ENCODE data around the gene HCAR1. TPM values are rescaled to one million over a fixed set of nuclear protein-coding genes. Genes with fewer than 3 reads are reported as not detected.
A peak's percentile ranks its signal among the peaks of the same experiment; 100 is the strongest.
"Not testable (repeated sequence)": the region's sequence is repeated elsewhere in the genome, so short reads cannot be mapped to it uniquely, and the experiment has no call there.

Gene HCAR1
- total RNA-seq, 2 experiments from 2014 or later: 0.05 TPM; not detected in 1

DNA sequence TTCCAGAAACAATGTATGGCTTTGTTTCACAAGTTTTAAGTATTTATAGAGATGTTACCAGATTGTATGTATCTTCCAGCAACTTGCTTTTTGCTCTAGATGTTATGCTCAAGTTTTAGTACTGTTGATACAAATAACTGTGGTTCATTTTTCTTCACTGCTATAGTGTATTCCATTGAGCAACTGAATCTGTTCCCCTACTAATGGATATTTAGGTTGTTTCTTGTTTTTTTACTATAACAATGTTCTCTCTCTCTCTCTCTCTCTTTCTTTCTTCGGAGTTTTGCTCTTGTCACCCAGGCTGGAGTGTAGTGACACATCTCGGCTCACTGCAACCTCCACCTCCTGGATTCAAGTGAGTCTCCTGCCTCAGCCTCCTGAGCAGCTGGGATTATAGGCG is 44.1 kb downstream of the HCAR1 start:
- no peaks in the 10 kb centered on the region for H3K36me3 ChIP-seq (ENCODE audit: insufficient read depth, low read length)
- CTCF ChIA-PET: no interaction called here
- Mint-ChIP-seq H3K36me3 (ENCODE audit: low read depth) (no peaks in the 10 kb centered on the region), H3K27ac (no peak overlapping the region), H3K4me3 (no peak overlapping the region), H3K4me1 (ENCODE audit: low read depth) (no peaks in the 10 kb centered on the region), H3K9me3 (no peaks in the 10 kb centered on the region), H3K27me3 (no peaks in the 10 kb centered on the region)
- ATAC-seq (ENCODE audit: poor library complexity) (no peak), DNase-seq (no peak)
- TF ChIP-seq, protein P1, sequence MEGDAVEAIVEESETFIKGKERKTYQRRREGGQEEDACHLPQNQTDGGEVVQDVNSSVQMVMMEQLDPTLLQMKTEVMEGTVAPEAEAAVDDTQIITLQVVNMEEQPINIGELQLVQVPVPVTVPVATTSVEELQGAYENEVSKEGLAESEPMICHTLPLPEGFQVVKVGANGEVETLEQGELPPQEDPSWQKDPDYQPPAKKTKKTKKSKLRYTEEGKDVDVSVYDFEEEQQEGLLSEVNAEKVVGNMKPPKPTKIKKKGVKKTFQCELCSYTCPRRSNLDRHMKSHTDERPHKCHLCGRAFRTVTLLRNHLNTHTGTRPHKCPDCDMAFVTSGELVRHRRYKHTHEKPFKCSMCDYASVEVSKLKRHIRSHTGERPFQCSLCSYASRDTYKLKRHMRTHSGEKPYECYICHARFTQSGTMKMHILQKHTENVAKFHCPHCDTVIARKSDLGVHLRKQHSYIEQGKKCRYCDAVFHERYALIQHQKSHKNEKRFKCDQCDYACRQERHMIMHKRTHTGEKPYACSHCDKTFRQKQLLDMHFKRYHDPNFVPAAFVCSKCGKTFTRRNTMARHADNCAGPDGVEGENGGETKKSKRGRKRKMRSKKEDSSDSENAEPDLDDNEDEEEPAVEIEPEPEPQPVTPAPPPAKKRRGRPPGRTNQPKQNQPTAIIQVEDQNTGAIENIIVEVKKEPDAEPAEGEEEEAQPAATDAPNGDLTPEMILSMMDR (IDR thresholded peaks at IDR 0.05): no peak
- H3K4me1 ChIP-seq (ENCODE audit: insufficient read depth, low read length): peaks cover 2% of the 10 kb centered on the region
- H3K27me3 ChIP-seq (ENCODE audit: control insufficient read depth in 1 of 2, insufficient read depth in 2 of 2, low read length in 2 of 2): no peaks in the 10 kb centered on the region
- no peak overlapping the region for H3K27ac ChIP-seq (ENCODE audit: low read depth in 1 of 2, low read length in 2 of 2)
- no peak overlapping the region for H3K4me3 ChIP-seq (ENCODE audit: low read length)
- POLR2A ChIA-PET: no interaction called here
- no peaks in the 10 kb centered on the region for H3K9me3 ChIP-seq (ENCODE audit: control insufficient read depth in 1 of 2, insufficient read depth in 1 of 2, low read length in 2 of 2)
- intact Hi-C loops (cut with DNase I, micrococcal nuclease): no loop called here

DNA sequence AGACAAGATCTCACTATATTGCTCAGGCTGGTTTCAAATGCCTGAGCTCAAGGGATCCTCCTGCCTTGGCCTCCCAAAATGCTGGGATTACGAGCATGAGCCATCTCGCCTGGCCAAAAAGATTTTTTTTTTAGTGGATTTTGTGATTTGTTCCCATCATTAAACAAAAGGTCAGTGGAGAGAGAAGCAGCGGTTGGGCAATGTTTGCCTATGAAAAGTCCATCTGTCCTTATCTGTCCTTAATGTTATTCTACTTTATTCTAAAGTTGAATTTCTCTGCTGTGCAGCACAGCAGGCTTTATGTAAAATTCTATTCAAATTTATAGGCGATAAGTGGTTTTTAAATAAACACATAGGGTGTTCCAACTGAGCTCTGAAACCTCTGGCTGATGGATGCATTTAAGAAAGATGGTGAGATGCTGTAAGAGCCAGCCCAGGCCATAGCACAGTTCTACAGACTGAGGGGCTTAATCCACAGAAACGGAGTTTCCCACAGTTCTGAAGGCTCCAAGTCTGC is 46.3 kb downstream of the HCAR1 start:
- intact Hi-C loops (cut with DNase I, micrococcal nuclease): no loop called here
- Histone ChIP-seq H3K9me3 (ENCODE audit: control insufficient read depth in 1 of 2, insufficient read depth in 1 of 2, low read length in 2 of 2) (no peaks in the 10 kb centered on the region), H3K27ac (ENCODE audit: low read depth in 1 of 2, low read length in 2 of 2) (no peak overlapping the region), H3K36me3 (ENCODE audit: insufficient read depth, low read length) (no peaks in the 10 kb centered on the region), H3K4me3 (ENCODE audit: low read length) (no peak overlapping the region), H3K27me3 (ENCODE audit: control insufficient read depth in 1 of 2, insufficient read depth in 2 of 2, low read length in 2 of 2) (no peaks in the 10 kb centered on the region), H3K4me1 (ENCODE audit: insufficient read depth, low read length) (no peaks in the 10 kb centered on the region)
- Mint-ChIP-seq H3K27me3 (no peaks in the 10 kb centered on the region), H3K4me3 (no peak overlapping the region), H3K4me1 (ENCODE audit: low read depth) (no peaks in the 10 kb centered on the region), H3K27ac (no peak overlapping the region), H3K36me3 (ENCODE audit: low read depth) (no peaks in the 10 kb centered on the region), H3K9me3 (no peaks in the 10 kb centered on the region)
- ChIA-PET CTCF (no interaction called here), POLR2A (no interaction called here)
- no peak for ATAC-seq (ENCODE audit: poor library complexity)
- TF ChIP-seq, protein P1 (IDR thresholded peaks at IDR 0.05): no peak
- DNase-seq: no peak

- Histone ChIP-seq H3K36me3 (ENCODE audit: insufficient read depth, low read length) (no peaks in the 10 kb centered on the region), H3K4me1 (ENCODE audit: insufficient read depth, low read length) (no peaks in the 10 kb centered on the region), H3K4me3 (ENCODE audit: low read length) (no peak overlapping the region), H3K27ac (ENCODE audit: low read depth in 1 of 2, low read length in 2 of 2) (no peak overlapping the region), H3K9me3 (ENCODE audit: control insufficient read depth in 1 of 2, insufficient read depth in 1 of 2, low read length in 2 of 2) (no peaks in the 10 kb centered on the region), H3K27me3 (ENCODE audit: control insufficient read depth in 1 of 2, insufficient read depth in 2 of 2, low read length in 2 of 2) (no peaks in the 10 kb centered on the region)
- Mint-ChIP-seq H3K9me3 (no peaks in the 10 kb centered on the region), H3K27me3 (no peaks in the 10 kb centered on the region), H3K4me3 (no peak overlapping the region), H3K4me1 (ENCODE audit: low read depth) (no peaks in the 10 kb centered on the region), H3K27ac (no peak overlapping the region), H3K36me3 (ENCODE audit: low read depth) (no peaks in the 10 kb centered on the region)
- intact Hi-C loops (cut with DNase I, micrococcal nuclease): no loop called here
- ChIA-PET CTCF (no interaction called here), POLR2A (no interaction called here)
- TF ChIP-seq, protein P1 (IDR thresholded peaks at IDR 0.05): no peak
- DNase-seq: peak in 3 of 14 experiments; percentile 7 to 47 (median 29)
- no peak for ATAC-seq (ENCODE audit: poor library complexity)
These were observed 48.8 kb downstream of the HCAR1 start for GRCh38 chr12:122681814-122682213.

GRCh38 chr12:122680989-122681388 is 49.7 kb downstream of the HCAR1 start:
- ATAC-seq (ENCODE audit: poor library complexity); H3K36me3 ChIP-seq (ENCODE audit: insufficient read depth, low read length); DNase-seq; POLR2A ChIA-PET; H3K4me1 Mint-ChIP-seq (ENCODE audit: low read depth); H3K27me3 Mint-ChIP-seq; H3K4me3 Mint-ChIP-seq; H3K27me3 ChIP-seq (ENCODE audit: control insufficient read depth in 1 of 2, insufficient read depth in 2 of 2, low read length in 2 of 2); intact Hi-C loops (cut with DNase I, micrococcal nuclease); H3K27ac ChIP-seq (ENCODE audit: low read depth in 1 of 2, low read length in 2 of 2); H3K36me3 Mint-ChIP-seq (ENCODE audit: low read depth); H3K27ac Mint-ChIP-seq; H3K9me3 Mint-ChIP-seq; H3K4me3 ChIP-seq (ENCODE audit: low read length); CTCF ChIA-PET; H3K9me3 ChIP-seq (ENCODE audit: control insufficient read depth in 1 of 2, insufficient read depth in 1 of 2, low read length in 2 of 2); H3K4me1 ChIP-seq (ENCODE audit: insufficient read depth, low read length): not testable (repeated sequence)

DNA sequence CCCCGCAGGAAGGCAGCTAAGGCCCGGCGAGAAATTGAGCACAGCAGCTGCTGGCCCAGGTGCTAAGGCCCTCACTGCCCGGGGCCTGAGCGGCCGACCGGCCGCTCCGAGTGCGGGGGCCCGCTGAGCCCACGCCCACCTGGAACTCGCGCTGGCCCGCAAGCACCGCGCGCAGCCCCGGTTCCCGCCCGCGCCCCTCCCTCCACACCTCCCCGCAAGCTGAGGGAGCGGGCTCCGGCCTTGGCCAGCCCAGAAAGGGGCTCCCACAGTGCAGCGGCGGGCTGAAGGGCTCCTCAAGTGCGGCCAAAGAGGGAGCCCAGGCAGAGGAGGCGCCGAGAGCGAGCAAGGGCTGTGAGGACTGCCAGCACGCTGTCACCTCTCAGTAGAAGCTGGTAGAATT is 53.9 kb downstream of the HCAR1 start:
- not testable (repeated sequence) for H3K27ac ChIP-seq (ENCODE audit: low read depth in 1 of 2, low read length in 2 of 2); ATAC-seq (ENCODE audit: poor library complexity)

More for the DNA sequence above, 53.9 kb downstream of the HCAR1 start:
- H3K36me3 ChIP-seq (ENCODE audit: insufficient read depth, low read length); intact Hi-C loops (cut with DNase I, micrococcal nuclease); H3K27ac Mint-ChIP-seq; H3K4me1 Mint-ChIP-seq (ENCODE audit: low read depth); DNase-seq; H3K27me3 ChIP-seq (ENCODE audit: control insufficient read depth in 1 of 2, insufficient read depth in 2 of 2, low read length in 2 of 2); CTCF ChIA-PET; H3K4me1 ChIP-seq (ENCODE audit: insufficient read depth, low read length); H3K9me3 ChIP-seq (ENCODE audit: control insufficient read depth in 1 of 2, insufficient read depth in 1 of 2, low read length in 2 of 2); H3K4me3 ChIP-seq (ENCODE audit: low read length); H3K9me3 Mint-ChIP-seq; H3K36me3 Mint-ChIP-seq (ENCODE audit: low read depth); H3K4me3 Mint-ChIP-seq; POLR2A ChIA-PET; H3K27me3 Mint-ChIP-seq: not testable (repeated sequence)

All from CD4-positive, alpha-beta T cell (primary cell).